Measurements from ENCODE around the gene OR51Q1. TPM values are rescaled to one million over a fixed set of nuclear protein-coding genes. Genes with fewer than 3 reads are reported as not detected.

The OR51Q1 gene
- total and polyA plus RNA-seq, 2 donors (not counting 1 experiment from before 2014, with no cell fraction given), result not detected

DNA sequence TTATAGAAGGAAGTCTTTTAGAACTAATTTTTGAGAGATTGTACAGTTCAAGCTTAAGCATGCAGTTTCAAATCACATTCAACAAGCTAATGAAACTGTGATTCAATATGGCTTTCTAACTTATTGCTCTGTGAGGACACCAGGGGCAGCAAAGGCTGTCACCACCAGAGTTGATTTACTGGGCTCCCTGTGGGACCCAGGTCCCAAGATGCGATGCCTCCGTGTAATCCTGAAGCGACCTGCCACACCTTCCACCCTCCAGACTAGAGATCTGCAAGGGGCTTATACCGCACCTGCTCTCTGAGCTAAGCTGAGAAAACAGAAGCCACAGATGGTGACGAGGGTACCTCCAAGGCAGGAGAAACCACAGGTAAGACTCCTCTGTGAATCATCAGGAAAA, 918 bp upstream of the OR51Q1 start:
- Mint-ChIP-seq H3K9me3 (ENCODE audit: insufficient read depth) (peaks cover 3% of the 10 kb centered on the region), H3K27me3 (peaks cover 13% of the 10 kb centered on the region), H3K27ac (no peak overlapping the region), H3K4me1 (no peaks in the 10 kb centered on the region), H3K4me3 (no peak overlapping the region)
- Histone ChIP-seq H3K4me2 (replicated peaks; ENCODE audit: low read depth, low read length, poor library complexity, severe bottlenecking) (no peak overlapping the region), H3K9me3 (ENCODE audit: control extremely low read depth in 1 of 3, control insufficient read depth in 2 of 3, insufficient read depth in 1 of 3, low read length in 2 of 3) (no peaks in the 10 kb centered on the region), H4K20me1 (ENCODE audit: control insufficient read depth, insufficient read depth, low read length, poor library complexity, severe bottlenecking) (no peaks in the 10 kb centered on the region), H3K9ac (ENCODE audit: low read length) (no peak overlapping the region), H3K4me3 (ENCODE audit: control extremely low read depth in 1 of 5, extremely low read depth in 1 of 5, insufficient read depth in 1 of 5, low read depth in 2 of 5, low read length in 4 of 5) (no peak overlapping the region), H3K79me2 (ENCODE audit: control insufficient read depth, insufficient read depth, low read length) (no peaks in the 10 kb centered on the region), H2AFZ (ENCODE audit: insufficient read depth, low read depth, low read length, poor library complexity, severe bottlenecking) (no peak overlapping the region), H3K27me3 (replicated peaks in 1 of 4; ENCODE audit: control extremely low read depth in 1 of 4, control insufficient read depth in 3 of 4, insufficient read depth in 4 of 4, low read length in 3 of 4) (no peaks in the 10 kb centered on the region), H3K36me3 (replicated peaks in 1 of 2; ENCODE audit: control extremely low read depth in 1 of 2, control insufficient read depth in 1 of 2, extremely low read depth in 1 of 2, insufficient read depth in 2 of 2, low read length in 1 of 2) (no peaks in the 10 kb centered on the region), H3K4me1 (ENCODE audit: control insufficient read depth in 2 of 2, insufficient read depth in 2 of 2, low read length in 2 of 2) (no peaks in the 10 kb centered on the region), H3K27ac (ENCODE audit: low read length in 2 of 2) (no peak overlapping the region)
- 95% methylated on average over 3 of the region's 5 CpGs for WGBS (ENCODE audit: insufficient coverage)
- intact Hi-C loops (cut with micrococcal nuclease), result no loop called here
- no peak for TF ChIP-seq EZH2 (IDR thresholded peaks at IDR 0.05; ENCODE audit: borderline replicate concordance, insufficient read depth, low read depth, low read length, poor library complexity, severe bottlenecking)
- TF ChIP-seq, protein P1, sequence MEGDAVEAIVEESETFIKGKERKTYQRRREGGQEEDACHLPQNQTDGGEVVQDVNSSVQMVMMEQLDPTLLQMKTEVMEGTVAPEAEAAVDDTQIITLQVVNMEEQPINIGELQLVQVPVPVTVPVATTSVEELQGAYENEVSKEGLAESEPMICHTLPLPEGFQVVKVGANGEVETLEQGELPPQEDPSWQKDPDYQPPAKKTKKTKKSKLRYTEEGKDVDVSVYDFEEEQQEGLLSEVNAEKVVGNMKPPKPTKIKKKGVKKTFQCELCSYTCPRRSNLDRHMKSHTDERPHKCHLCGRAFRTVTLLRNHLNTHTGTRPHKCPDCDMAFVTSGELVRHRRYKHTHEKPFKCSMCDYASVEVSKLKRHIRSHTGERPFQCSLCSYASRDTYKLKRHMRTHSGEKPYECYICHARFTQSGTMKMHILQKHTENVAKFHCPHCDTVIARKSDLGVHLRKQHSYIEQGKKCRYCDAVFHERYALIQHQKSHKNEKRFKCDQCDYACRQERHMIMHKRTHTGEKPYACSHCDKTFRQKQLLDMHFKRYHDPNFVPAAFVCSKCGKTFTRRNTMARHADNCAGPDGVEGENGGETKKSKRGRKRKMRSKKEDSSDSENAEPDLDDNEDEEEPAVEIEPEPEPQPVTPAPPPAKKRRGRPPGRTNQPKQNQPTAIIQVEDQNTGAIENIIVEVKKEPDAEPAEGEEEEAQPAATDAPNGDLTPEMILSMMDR (IDR thresholded peaks at IDR 0.05), result no peak
- ChIA-PET CTCF (no interaction called here), POLR2A (no interaction called here)
- no peak for ATAC-seq (ENCODE audit: low read depth)
- no peak for DNase-seq

DNA sequence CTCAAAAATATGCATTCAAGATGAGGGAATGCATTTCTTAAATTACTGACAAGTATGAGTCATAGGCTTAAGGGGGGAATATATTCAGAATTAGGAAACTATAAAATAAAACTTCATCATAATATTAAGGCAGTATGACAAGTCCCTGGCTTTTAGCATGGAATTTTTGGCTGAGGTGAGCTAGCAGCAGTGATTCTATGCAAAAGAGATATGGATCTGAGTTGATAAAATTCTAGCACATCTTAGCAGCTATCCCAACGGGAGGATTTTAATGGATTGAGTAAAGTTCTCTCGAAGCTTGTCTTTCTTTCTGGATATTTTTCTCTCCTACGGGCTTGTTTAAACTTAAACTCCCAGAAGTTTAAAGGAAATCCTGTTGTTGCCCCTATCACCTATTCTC, 1.2 kb downstream of the OR51Q1 start:
- H3K9me3 ChIP-seq (ENCODE audit: control extremely low read depth in 1 of 3, control insufficient read depth in 2 of 3, insufficient read depth in 1 of 3, low read length in 2 of 3), result no peaks in the 10 kb centered on the region
- no peak overlapping the region for H3K9ac ChIP-seq (ENCODE audit: low read length)
- no peak for TF ChIP-seq EZH2 (IDR thresholded peaks at IDR 0.05; ENCODE audit: borderline replicate concordance, insufficient read depth, low read depth, low read length, poor library complexity, severe bottlenecking)
- TF ChIP-seq, protein P1 (IDR thresholded peaks at IDR 0.05), result no peak
- no peaks in the 10 kb centered on the region for H3K79me2 ChIP-seq (ENCODE audit: control insufficient read depth, insufficient read depth, low read length)
- CTCF ChIA-PET, result no interaction called here
- Mint-ChIP-seq H3K27ac (no peak overlapping the region), H3K4me1 (no peaks in the 10 kb centered on the region), H3K9me3 (ENCODE audit: insufficient read depth) (peaks cover 3% of the 10 kb centered on the region), H3K27me3 (peaks cover 13% of the 10 kb centered on the region), H3K4me3 (no peak overlapping the region)
- DNase-seq (no peak), ATAC-seq (ENCODE audit: low read depth) (no peak)
- H3K27me3 ChIP-seq (replicated peaks in 1 of 4; ENCODE audit: control extremely low read depth in 1 of 4, control insufficient read depth in 3 of 4, insufficient read depth in 4 of 4, low read length in 3 of 4), result peaks cover 0 to 2% (median 0%) of the 10 kb centered on the region in 4 experiments
- POLR2A ChIA-PET, result no interaction called here
- no peak overlapping the region for H3K4me2 ChIP-seq (replicated peaks; ENCODE audit: low read depth, low read length, poor library complexity, severe bottlenecking)
- H3K36me3 ChIP-seq (replicated peaks in 1 of 2; ENCODE audit: control extremely low read depth in 1 of 2, control insufficient read depth in 1 of 2, extremely low read depth in 1 of 2, insufficient read depth in 2 of 2, low read length in 1 of 2), result no peaks in the 10 kb centered on the region
- intact Hi-C loops (cut with micrococcal nuclease), result no loop called here
- no peaks in the 10 kb centered on the region for H4K20me1 ChIP-seq (ENCODE audit: control insufficient read depth, insufficient read depth, low read length, poor library complexity, severe bottlenecking)
- H3K4me3 ChIP-seq (ENCODE audit: control extremely low read depth in 1 of 5, extremely low read depth in 1 of 5, insufficient read depth in 1 of 5, low read depth in 2 of 5, low read length in 4 of 5), result no peak overlapping the region
- no CpG with 5 or more reads among the region's 3 CpGs for WGBS (ENCODE audit: insufficient coverage)
- no peak overlapping the region for H2AFZ ChIP-seq (ENCODE audit: insufficient read depth, low read depth, low read length, poor library complexity, severe bottlenecking)
- no peaks in the 10 kb centered on the region for H3K4me1 ChIP-seq (ENCODE audit: control insufficient read depth in 2 of 2, insufficient read depth in 2 of 2, low read length in 2 of 2)
- H3K27ac ChIP-seq (ENCODE audit: low read length in 2 of 2), result no peak overlapping the region
